Stimulated activated CD4-positive, alpha-beta T cell treated with anti-CD3 and anti-CD28 coated beads, Interleukin-12 subunit alpha, Interleukin-12 subunit beta, amount 100 ng/mL, for 4 hours (primary cell): ENCODE measurements around the gene RIT2.

ENCODE experiments used
- DNase-seq: peaks from one replicate; pipeline ENCODE4 v3.0.0-alpha.2; 2020

RIT2 gene

GRCh38 chr18:43079422-43079821, 36.1 kb downstream of the RIT2 start:
- DNase-seq, result no peak

GRCh38 chr18:43078478-43079092, 36.9 kb downstream of the RIT2 start:
- no peak for DNase-seq

GRCh38 chr18:43077510-43078308, 37.8 kb downstream of the RIT2 start:
- no peak for DNase-seq

- no peak for DNase-seq
Observed at GRCh38 chr18:43073771-43074170, 41.7 kb downstream of the RIT2 start.

- no peak for DNase-seq
Observed at GRCh38 chr18:43068781-43069180, 46.7 kb downstream of the RIT2 start.

GRCh38 chr18:43067570-43067969, 47.9 kb downstream of the RIT2 start:
- DNase-seq, result no peak

- DNase-seq, result no peak
Observed at GRCh38 chr18:43061816-43062215, 53.7 kb downstream of the RIT2 start.

- no peak for DNase-seq
Observed at GRCh38 chr18:43061318-43061717, 54.2 kb downstream of the RIT2 start.

- DNase-seq, result no peak
Observed at GRCh38 chr18:43060020-43060419, 55.5 kb downstream of the RIT2 start.

- DNase-seq, result no peak
Observed at GRCh38 chr18:43054815-43055519, 60.5 kb downstream of the RIT2 start.

GRCh38 chr18:43049021-43049420, 66.5 kb downstream of the RIT2 start:
- no peak for DNase-seq

- DNase-seq, result no peak
Observed at GRCh38 chr18:43046322-43046721, 69.2 kb downstream of the RIT2 start.

- DNase-seq, result no peak
Observed at GRCh38 chr18:43043626-43044025, 71.9 kb downstream of the RIT2 start.

- no peak for DNase-seq
Observed at GRCh38 chr18:43040281-43040680, 75.2 kb downstream of the RIT2 start.

GRCh38 chr18:43034683-43035500, 80.6 kb downstream of the RIT2 start:
- DNase-seq, result no peak

- DNase-seq, result no peak
Observed at GRCh38 chr18:43031169-43031568, 84.3 kb downstream of the RIT2 start.

GRCh38 chr18:43029414-43029813, 86.1 kb downstream of the RIT2 start:
- DNase-seq, result no peak

GRCh38 chr18:43022874-43023273, 92.6 kb downstream of the RIT2 start:
- DNase-seq, result no peak

GRCh38 chr18:43017622-43018021, 97.9 kb downstream of the RIT2 start:
- DNase-seq, result no peak

GRCh38 chr18:43013486-43013885, 102.0 kb downstream of the RIT2 start:
- DNase-seq, result no peak

GRCh38 chr18:43012951-43013350, 102.5 kb downstream of the RIT2 start:
- DNase-seq, result no peak

GRCh38 chr18:43010611-43011010, 104.9 kb downstream of the RIT2 start:
- DNase-seq, result no peak

GRCh38 chr18:43009674-43010073, 105.8 kb downstream of the RIT2 start:
- no peak for DNase-seq
